Measurements from ENCODE around the gene CD81.

GRCh38 chr11:2426826-2427521 is 49.9 kb downstream of the CD81 start:
- no peak for TF ChIP-seq CTCF (conservative IDR thresholded peaks at IDR 0.05; ENCODE audit: low read depth in 2 of 2)
- no peak for TF ChIP-seq JUNB (IDR thresholded peaks at IDR 0.05; ENCODE audit: unreplicated experiment)
- TF ChIP-seq POLR2AphosphoS5 (IDR thresholded peaks at IDR 0.05; ENCODE audit: low read depth), result no peak
- no peak for TF ChIP-seq EZH2 (IDR thresholded peaks at IDR 0.05; ENCODE audit: low read depth, unreplicated experiment)
- TF ChIP-seq ZNF462 (CRISPR knock-in tag; IDR thresholded peaks at IDR 0.05), result no peak
- TF ChIP-seq, protein P1, sequence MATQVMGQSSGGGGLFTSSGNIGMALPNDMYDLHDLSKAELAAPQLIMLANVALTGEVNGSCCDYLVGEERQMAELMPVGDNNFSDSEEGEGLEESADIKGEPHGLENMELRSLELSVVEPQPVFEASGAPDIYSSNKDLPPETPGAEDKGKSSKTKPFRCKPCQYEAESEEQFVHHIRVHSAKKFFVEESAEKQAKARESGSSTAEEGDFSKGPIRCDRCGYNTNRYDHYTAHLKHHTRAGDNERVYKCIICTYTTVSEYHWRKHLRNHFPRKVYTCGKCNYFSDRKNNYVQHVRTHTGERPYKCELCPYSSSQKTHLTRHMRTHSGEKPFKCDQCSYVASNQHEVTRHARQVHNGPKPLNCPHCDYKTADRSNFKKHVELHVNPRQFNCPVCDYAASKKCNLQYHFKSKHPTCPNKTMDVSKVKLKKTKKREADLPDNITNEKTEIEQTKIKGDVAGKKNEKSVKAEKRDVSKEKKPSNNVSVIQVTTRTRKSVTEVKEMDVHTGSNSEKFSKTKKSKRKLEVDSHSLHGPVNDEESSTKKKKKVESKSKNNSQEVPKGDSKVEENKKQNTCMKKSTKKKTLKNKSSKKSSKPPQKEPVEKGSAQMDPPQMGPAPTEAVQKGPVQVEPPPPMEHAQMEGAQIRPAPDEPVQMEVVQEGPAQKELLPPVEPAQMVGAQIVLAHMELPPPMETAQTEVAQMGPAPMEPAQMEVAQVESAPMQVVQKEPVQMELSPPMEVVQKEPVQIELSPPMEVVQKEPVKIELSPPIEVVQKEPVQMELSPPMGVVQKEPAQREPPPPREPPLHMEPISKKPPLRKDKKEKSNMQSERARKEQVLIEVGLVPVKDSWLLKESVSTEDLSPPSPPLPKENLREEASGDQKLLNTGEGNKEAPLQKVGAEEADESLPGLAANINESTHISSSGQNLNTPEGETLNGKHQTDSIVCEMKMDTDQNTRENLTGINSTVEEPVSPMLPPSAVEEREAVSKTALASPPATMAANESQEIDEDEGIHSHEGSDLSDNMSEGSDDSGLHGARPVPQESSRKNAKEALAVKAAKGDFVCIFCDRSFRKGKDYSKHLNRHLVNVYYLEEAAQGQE (IDR thresholded peaks at IDR 0.05; ENCODE audit: unreplicated experiment), result no peak
- TF ChIP-seq CREB1 (CRISPR knock-in tag; IDR thresholded peaks at IDR 0.05; ENCODE audit: low read depth), result no peak
- TF ChIP-seq EZH2phosphoT487 (IDR thresholded peaks at IDR 0.05; ENCODE audit: unreplicated experiment), result no peak
